HuH-7 (cell line): Measurements from ENCODE around the gene ZNF12.

Experiments
- DNase-seq: peaks from one replicate; pipeline ENCODE4 v3.0.0; 2011; ENCODE audit warnings: low spot score

Gene ZNF12

DNA sequence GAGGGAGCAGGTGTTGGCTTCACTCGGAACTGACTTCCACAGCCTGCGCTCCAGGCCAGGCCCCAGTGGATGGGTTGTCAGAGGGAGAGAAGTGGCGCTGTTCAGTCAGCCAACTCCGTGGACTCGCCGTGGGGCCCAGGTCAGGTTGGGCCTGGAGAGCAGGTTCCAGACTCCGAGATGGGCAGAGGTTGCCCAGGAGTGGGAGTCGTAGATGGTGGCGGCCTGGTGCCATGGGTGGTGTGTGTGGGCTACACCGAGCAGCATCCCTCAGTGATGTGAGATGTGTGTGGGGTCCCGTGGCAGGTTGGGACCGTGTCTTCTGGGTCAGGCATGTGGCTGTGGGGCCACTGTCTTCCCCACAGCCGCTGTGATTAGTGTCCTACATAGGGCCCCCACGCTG is 59.2 kb downstream of the ZNF12 start:
- DNase-seq = no peak

DNA sequence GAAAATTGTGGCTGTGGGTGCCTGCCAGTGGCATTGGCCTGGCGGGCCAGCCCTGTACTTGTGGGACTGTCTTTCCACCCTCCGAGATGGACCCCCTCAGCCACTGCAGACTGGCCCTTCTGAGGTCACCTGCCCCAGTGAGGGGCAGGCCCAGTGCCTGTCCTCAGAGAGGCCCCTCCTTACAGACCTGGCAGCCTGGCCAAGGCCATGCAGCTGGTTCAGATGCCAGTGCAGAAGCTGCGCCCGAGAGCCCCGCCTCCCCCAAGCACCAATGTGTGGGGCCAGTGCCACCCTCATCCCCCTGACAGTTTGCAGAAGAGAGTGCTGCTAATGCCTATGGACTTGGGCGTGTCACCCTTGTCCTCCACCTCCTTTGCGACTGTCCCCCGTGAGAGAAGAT is 59.7 kb downstream of the ZNF12 start:
- DNase-seq = no peak

DNA sequence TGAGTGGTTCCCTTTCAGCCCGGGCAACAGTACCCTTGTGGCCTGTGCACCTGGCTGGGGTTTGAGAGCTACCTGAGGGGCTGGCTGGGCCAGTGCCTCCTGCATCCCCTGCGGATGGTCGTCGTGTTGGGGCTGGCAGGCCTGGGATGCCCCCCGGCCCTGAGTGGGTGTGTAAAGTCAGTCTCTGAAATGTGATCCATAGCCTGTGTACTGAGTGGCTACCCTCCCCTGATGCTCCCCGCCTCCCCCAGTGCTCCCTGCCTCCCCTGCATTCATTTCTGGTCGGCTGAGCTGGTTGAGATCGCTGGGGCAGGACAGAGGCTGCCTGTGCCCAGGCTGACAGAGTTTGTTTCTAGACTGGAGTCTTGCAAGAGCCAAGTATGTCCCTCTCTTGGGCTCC is 60.3 kb downstream of the ZNF12 start:
- no peak for DNase-seq

DNA sequence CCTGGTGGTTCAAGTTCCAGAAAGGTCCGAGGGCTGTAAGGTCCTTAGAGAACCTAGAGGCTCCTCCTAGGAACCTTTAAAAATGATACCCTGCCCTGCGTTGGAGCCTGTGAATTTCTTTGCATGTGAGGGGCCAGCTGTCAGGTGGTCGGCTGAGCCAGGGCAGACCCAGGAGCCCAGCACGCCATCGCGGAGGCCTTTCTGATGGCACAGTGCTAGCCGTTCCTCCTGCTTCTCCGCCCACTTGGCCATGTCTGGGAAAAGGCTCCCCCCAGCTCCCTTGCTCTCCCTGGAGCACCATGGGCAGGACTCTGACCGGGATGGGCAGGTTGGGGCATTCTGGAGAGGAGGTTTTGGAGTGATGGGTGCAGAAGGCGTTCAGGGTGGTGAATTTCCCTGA is 62.0 kb downstream of the ZNF12 start:
- DNase-seq = no peak

DNA sequence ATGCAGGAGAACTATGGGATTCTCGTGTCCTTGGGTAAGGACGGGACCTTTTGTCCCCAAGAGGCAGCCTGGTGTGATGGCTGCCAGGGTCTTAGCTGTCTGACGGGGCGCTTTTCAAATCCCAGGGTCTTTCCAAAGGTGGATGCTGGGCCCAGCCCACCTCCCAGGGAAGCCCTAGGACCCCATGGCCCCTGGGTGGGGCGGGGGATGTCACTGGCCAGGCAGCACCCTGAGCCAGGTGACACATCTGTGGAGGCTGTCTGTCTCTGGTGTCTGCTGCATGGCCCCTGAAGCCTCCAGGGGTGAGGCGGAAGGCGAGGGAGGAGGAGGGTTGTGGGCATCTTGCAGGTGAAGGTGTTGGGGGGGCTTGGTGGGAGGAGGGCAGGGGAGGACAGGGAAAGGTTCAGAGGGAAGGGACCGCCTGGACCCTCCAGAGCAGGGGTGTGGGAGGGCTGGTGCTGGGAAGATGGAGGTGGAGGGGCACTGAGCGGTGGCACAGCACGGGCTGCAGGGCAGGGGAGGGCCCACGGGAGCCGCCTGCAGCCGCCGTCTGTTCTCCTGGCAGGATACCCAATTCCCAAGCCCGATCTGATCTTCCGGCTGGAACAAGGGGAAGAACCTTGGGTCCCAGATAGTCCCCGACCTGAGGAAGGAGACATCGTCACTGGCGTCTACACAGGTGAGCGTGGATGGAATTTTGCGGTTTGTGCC is 62.7 kb downstream of the ZNF12 start:
- no peak for DNase-seq

DNA sequence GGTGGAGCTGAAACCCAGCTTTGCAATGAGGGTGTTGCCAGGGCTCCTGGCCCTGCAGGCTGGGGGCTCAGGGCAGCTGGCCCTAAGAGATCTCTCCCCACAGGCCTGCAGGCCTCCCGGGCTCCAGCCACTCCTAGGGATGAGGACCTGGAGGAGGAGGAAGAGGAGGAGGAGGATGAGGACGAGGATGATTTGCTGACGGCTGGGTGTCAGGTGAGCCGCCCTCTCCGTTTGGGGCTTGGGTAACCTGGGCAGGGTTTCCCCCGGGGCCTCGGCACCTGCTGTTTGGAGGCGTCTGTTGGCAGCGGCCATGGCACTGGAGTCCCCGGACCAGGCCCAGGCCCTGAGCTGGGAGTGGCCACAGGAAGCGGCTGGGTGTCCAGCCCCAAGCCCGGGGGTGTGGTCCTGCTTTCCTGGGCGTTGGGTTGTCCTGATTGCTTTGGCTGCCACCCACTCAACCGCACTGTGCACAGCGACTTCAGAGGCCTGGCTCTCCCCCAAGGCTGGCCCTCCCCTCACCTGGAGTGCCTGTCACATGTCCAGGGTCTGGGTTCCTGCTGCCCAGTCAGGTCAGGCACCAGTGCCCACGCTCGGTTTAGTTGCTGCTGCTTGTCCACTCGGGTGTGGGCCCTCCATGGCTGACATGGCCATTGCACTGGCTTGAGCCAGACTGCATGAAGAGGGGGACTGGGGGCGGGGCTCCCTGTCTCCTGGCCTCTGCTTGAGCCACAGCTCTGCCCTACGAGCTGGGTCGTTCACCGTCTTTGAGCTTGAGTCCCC is 63.7 kb downstream of the ZNF12 start:
- DNase-seq = no peak

DNA sequence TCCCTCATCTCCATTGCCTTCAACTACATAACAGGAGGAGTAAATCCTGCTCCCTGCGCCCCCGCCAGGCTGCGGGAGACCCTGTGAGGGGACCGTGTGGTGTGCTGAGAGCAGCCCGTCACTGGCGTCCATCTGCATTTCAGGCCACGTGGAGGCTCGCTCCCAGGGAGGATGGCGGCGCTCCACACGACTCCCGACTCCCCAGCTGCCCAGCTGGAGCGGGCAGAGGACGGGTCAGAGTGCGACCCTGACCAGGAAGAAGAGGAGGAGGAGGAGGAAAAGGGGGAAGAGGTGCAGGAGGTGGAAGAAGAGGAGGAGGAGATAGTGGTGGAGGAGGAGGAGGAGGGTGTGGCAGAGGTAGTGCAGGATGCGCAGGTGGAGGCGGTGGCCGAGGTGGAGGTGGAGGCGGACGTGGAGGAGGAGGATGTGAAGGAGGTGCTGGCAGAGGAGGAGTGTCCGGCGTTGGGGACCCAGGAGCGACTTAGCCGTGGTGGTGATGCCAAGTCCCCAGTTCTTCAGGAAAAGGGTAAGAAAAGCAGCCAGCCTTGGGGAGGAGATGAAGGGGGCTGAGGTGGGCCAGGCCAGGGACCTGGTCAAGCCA is 64.4 kb downstream of the ZNF12 start:
- no peak for DNase-seq

DNA sequence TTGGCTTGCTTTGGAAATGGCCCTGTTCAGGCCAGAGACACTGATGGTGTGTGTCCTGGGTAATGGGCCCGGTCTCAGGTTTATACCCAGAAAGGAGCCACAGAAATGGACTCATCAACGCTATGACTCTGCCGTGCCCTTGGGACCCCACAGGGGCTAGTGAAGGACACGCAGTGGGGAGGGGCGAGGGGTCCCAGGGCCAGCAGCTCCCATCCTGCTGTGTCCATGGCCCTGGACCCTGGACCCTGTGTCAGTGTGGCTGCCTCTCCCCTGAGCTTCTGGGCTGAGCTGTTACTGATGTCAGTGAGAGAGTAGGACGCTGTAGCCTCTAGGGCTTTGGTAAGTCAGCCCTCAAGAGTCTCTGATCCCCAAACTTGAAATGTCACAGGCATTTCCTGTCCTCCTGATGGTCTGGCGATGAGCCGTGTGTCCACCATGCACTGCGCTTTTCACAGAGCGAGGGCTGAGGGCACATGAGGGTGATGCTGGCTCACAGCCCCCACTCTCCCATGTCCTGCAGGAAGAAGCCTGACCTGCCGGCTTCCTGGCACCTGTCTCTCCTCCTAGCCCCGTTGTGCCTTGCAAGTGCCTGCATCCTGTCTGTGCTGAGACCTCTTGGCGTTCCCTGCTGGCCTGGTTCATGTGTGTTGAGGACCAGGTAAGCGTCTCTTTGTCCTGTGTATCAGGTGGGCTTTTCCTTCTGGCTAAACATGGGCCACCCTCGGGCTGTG is 65.3 kb downstream of the ZNF12 start:
- DNase-seq = no peak

DNA sequence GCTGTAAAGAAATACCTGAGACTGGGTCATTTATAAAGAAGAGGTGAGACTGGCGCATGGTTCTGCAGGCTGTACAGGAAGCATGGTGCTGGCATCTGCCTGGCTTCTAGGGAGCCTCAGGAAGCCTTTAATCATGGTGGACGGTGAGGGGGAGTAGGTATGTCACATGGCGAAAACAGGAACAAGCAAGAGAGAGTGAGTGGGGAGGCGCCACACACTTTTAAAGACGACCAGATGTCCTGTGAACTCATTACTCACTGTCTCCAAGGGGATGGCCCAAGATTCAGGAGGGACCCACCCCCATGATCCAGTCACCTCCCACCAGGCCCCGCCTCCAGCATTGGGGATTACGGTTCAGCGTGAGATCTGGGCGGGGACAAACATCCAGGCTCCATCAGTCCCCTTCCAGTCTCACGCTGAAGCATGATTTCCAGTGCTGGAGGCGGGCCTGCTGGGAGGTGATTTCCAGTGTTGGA is 66.5 kb downstream of the ZNF12 start:
- DNase-seq = no peak

DNA sequence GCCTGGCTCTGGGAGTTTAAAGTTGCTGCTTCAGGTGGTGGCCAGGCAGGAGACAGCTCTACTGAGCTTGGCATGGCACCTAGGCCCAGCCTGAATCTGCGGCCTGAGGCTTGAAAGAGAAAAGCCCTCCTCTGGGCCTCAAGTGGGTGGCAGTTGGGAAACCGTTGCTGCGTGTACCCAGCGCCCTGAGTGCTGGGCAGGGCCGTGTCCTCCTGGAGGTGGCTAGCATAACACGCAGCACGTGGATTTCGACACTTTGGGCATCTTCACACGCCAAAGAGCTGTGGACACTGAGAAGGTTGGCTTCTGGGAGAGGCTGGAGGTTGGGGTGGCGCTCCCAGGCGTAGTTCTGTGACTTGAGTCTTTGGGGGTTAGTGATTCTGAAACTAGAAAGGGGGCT is 67.1 kb downstream of the ZNF12 start:
- no peak for DNase-seq

DNA sequence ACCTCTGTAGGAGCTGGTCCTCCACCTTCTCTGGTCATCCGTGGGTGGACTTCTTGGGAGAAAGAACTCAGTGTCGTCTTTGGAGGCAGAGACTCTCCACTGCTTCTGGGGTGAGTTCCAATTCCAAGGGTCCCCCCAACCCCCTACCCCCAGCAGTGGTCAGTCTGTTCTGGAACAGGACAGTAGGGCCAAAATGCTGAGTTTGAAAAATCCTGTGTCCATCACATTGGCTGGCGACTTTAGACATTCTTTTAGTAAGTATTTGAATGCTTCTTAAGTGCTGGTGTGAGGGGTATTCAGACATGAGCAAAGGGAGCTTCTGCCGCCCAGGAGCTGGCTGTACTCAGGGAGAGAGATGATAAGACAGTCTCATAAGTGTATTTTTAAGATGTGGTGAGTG is 67.7 kb downstream of the ZNF12 start:
- DNase-seq = no peak
